MCF 10A (cell line): Measurements from ENCODE around the gene PRSS22. TPM values are rescaled to one million over a fixed set of nuclear protein-coding genes. Genes with fewer than 3 reads are reported as not detected.
A peak's percentile ranks its signal among the peaks of the same experiment; 100 is the strongest.

ENCODE experiments used
- BruUV-seq: library from RNA; stranded (reverse); fragments of 400-500 nt; replicated peaks from 2 replicates; lab custom pipeline; 2021; lab: Mats Ljungman, UMichigan
- CTCF ChIA-PET: fragments of 300-600 bp; sonication (Branson Sonifier 250); formaldehyde crosslinking; extraction: SDS; loops from one replicate; lab custom pipeline; 2021; ENCODE audit warnings: antibody characterized with exemption, inconsistent platforms; lab: Yijun Ruan, JAX
- POLR2A ChIA-PET: fragments of 300-600, 350-650 bp; sonication (Branson Sonifier 250); formaldehyde crosslinking; extraction: SDS; loops from one replicate; lab custom pipeline; 2020; ENCODE audit warnings: antibody characterized with exemption, inconsistent platforms; lab: Yijun Ruan, JAX
- DNase-seq: peaks from one replicate; pipeline ENCODE4 v3.0.0-alpha.2; 2018; ENCODE audit not compliant: unreplicated experiment
- H3K27ac Mint-ChIP-seq: one replicate; pipeline ENCODE4 v1.8.0; 2022; ENCODE audit warnings: mild to moderate bottlenecking, low read depth, mixed read lengths; ENCODE audit not compliant: unreplicated experiment
- H3K27me3 Mint-ChIP-seq: one replicate; pipeline ENCODE4 v1.8.0; 2022; ENCODE audit warnings: mixed read lengths; ENCODE audit not compliant: insufficient read depth, unreplicated experiment
- H3K36me3 Mint-ChIP-seq: one replicate; pipeline ENCODE4 v1.8.0; 2022; ENCODE audit warnings: mild to moderate bottlenecking, moderate library complexity, mixed read lengths; ENCODE audit not compliant: insufficient read depth, unreplicated experiment
- H3K4me1 Mint-ChIP-seq: one replicate; pipeline ENCODE4 v1.8.0; 2022; ENCODE audit warnings: mixed read lengths; ENCODE audit not compliant: insufficient read depth, unreplicated experiment
- H3K4me3 Mint-ChIP-seq: one replicate; pipeline ENCODE4 v1.8.0; 2022; ENCODE audit warnings: mild to moderate bottlenecking, moderate library complexity, mixed read lengths; ENCODE audit not compliant: unreplicated experiment
- H3K9me3 Mint-ChIP-seq: one replicate; pipeline ENCODE4 v1.8.0; 2022; ENCODE audit warnings: mixed read lengths; ENCODE audit not compliant: unreplicated experiment
- intact Hi-C: fragments of 100-400 bp; cut with micrococcal nuclease; formaldehyde crosslinking; loops from 2 replicates; pipeline ENCODE4 v1.14.1; 2022
- total RNA-seq: library from RNA; stranded (reverse); gene quantifications from 2 replicates; pipeline ENCODE4 v1.2.3, GENCODE V29; 2022
- TF ChIP-seq, protein P1 (sequence below): fragments of 200-600 bp; IDR thresholded peaks from one replicate; pipeline ENCODE4 v1.8.0; 2022; ENCODE audit warnings: antibody characterized with exemption, mild to moderate bottlenecking; ENCODE audit not compliant: unreplicated experiment

PRSS22 gene
- total RNA-seq, 1 experiment from 2014 or later: not detected

DNA sequence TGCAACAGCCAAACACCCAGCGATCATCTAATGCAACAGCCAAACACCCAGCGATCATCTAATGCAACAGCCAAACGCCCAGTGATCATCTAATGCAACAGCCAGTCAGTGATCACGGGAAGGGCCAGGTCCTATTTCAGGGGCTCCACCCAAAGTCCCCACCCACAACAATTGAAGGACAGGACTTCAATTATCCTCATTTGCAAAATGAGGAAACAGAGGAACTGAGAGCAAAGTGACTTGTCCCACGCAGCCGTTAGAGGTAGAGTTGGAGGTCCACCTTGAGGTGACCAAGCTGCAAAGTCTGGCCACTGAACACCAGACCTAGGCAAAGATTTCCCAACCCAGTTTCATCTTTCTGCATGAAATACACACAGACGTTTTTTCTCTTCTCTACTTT is 24.2 kb downstream of the PRSS22 start:
- Mint-ChIP-seq H3K27ac (no peak overlapping the region), H3K9me3 (no peaks in the 10 kb centered on the region), H3K4me1 (peaks cover 31% of the 10 kb centered on the region), H3K36me3 (no peaks in the 10 kb centered on the region), H3K4me3 (no peak overlapping the region), H3K27me3 (no peaks in the 10 kb centered on the region)
- intact Hi-C loops: no loop called here
- DNase-seq: no peak
- TF ChIP-seq, protein P1, sequence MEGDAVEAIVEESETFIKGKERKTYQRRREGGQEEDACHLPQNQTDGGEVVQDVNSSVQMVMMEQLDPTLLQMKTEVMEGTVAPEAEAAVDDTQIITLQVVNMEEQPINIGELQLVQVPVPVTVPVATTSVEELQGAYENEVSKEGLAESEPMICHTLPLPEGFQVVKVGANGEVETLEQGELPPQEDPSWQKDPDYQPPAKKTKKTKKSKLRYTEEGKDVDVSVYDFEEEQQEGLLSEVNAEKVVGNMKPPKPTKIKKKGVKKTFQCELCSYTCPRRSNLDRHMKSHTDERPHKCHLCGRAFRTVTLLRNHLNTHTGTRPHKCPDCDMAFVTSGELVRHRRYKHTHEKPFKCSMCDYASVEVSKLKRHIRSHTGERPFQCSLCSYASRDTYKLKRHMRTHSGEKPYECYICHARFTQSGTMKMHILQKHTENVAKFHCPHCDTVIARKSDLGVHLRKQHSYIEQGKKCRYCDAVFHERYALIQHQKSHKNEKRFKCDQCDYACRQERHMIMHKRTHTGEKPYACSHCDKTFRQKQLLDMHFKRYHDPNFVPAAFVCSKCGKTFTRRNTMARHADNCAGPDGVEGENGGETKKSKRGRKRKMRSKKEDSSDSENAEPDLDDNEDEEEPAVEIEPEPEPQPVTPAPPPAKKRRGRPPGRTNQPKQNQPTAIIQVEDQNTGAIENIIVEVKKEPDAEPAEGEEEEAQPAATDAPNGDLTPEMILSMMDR: no peak
- ChIA-PET CTCF (no interaction called here), POLR2A (no interaction called here)
- no TSS peak for BruUV-seq

DNA sequence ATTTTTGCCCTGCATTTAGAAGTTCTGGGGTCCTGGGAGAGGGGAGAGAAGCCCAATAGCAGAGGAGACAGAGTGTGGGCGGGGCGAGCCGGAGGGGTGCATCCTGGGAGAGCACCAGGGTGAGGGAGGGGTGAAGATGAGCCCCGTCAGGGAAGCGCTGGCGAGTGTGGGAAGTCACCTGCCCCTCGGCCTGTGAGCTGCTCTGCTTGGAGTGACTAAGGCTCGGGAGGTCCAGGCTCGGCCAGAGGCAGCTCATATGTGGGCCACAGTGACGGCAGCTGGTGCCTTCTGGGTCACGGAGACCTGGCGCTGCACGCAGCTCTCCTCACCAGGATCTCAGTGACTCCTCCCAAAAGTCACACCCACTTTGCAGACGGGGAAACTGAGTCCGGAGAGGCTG is 26.8 kb downstream of the PRSS22 start:
- Mint-ChIP-seq H3K9me3 (no peaks in the 10 kb centered on the region), H3K27me3 (no peaks in the 10 kb centered on the region), H3K36me3 (no peaks in the 10 kb centered on the region), H3K4me1 (peaks cover 16% of the 10 kb centered on the region), H3K4me3 (no peak overlapping the region), H3K27ac (no peak overlapping the region)
- ChIA-PET POLR2A (interaction anchor here (0.9 kb wide), 1 partner anchor 20 kb away, joined by 3 read pairs; no protein-coding TSS in a partner anchor), CTCF (interaction anchor here (0.7 kb wide), 1 partner anchor 51 kb away, joined by 3 read pairs; no protein-coding TSS in a partner anchor)
- intact Hi-C loops: no loop called here
- DNase-seq: no peak
- TF ChIP-seq, protein P1: no peak
- BruUV-seq: no TSS peak

DNA sequence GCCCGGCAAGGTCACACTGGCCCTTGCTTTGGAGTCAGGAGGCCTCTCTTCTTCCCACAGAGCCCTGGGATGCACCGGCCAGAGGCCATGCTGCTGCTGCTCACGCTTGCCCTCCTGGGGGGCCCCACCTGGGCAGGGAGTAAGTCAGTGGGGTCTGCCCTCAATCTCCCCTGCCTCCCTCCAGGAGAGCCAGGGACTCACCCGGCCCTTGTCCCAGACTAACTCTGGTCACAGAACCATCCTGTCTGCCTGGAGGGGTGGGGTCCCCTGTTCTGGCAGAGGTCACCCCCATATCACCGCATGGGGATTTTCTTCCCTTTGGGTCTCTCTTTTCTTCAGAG is 27.6 kb downstream of the PRSS22 start:
- Mint-ChIP-seq H3K4me3 (no peak overlapping the region), H3K27ac (no peak overlapping the region), H3K9me3 (no peaks in the 10 kb centered on the region), H3K36me3 (no peaks in the 10 kb centered on the region), H3K27me3 (no peaks in the 10 kb centered on the region), H3K4me1 (peaks cover 8% of the 10 kb centered on the region)
- no TSS peak for BruUV-seq
- no peak for DNase-seq
- TF ChIP-seq, protein P1: no peak
- intact Hi-C loops: no loop called here
- ChIA-PET POLR2A (no interaction called here), CTCF (no interaction called here)

DNA sequence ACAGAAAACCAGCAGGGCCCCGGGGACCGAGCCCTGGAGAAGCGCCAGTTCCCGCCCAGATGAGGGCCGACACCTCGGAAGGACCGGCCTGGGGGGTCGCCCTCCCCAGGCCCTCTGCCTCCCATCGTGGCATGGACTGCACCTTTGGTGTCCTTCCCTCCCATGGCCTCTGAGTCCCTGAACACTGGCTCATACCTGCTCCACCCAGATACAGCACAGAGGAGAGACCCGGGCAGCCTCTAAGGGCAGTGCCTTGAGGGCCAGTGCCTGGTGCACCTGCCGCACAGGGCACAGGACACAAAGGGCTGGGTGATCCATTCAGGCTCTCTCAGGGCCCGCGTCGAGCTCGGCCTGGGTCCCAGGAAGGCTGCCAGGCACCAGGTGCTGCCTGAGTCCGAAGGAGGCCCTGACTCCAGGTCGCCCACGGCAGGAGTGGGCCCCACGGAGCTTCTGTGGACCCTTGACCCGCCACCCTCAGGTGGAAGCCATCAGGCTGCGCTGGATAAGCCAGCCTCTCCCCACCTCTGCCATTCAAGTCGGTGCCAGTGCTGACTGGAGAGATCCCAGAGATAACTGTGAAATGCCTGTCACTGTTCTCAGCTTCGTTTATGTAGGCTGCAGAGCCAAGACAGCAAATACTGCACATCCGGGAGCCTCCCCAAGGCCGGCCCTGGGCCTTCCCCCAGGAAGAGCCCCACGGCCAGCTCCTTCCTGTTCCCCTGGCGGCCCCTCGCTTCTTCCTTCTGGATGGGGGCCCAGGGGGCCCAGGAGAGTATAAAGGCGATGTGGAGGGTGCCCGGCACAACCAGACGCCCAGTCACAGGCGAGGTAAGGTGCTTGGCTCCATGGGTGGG is 28.2 kb downstream of the PRSS22 start, which contains the start of gene ZG16B:
TSS of gene ZG16B (plus strand) at position 803 of the 854 bp plus-strand sequence. CDS start 139 bp downstream, outside the sequence.
- ChIA-PET CTCF (no interaction called here), POLR2A (no interaction called here)
- no peaks in the 10 kb centered on the region for H3K36me3 Mint-ChIP-seq
- TF ChIP-seq, protein P1: no peak
- H3K9me3 Mint-ChIP-seq: no peaks in the 10 kb centered on the region
- intact Hi-C loops: no loop called here
- BruUV-seq: no TSS peak
- no peak within 1 kb of the TSS for H3K27ac Mint-ChIP-seq
- DNase-seq: peak; percentile 24
- H3K4me1 Mint-ChIP-seq: peaks cover 3% of the 10 kb centered on the region
- no peak within 1 kb of the TSS for H3K4me3 Mint-ChIP-seq
- H3K27me3 Mint-ChIP-seq: no peaks in the 10 kb centered on the region
